OCI-LY1 (cell line): ENCODE data around the gene C16orf90.

Experiments
- CTCF ChIP-seq: fragments of 200-600 bp; sonication (generic), shearing (Covaris generic); IDR thresholded peaks from 2 replicates; pipeline ENCODE4 v1.5.1; 2017; ENCODE audit warnings: mild to moderate bottlenecking, antibody characterized with exemption, low read length, moderate library complexity, mixed read lengths
- EZH2 ChIP-seq: fragments of 200-600 bp; sonication (generic), shearing (Covaris generic); IDR thresholded peaks from 2 replicates; pipeline ENCODE4 v1.8.0; 2017; ENCODE audit warnings: borderline replicate concordance, mixed run types, mild to moderate bottlenecking, antibody characterized with exemption, low read length, moderate library complexity, mixed read lengths

GRCh38 chr16:3532741-3533140, 37.5 kb upstream of the C16orf90 start:
- TF ChIP-seq CTCF (no peak), EZH2 (no peak)
